ENCODE data around the gene GABRB3. TPM values are rescaled to one million over a fixed set of nuclear protein-coding genes. Genes with fewer than 3 reads are reported as not detected.

Gene GABRB3
- total RNA-seq, 4 donors from 2014 or later, result 0.67 to 3.2 (median 2.2) TPM

DNA sequence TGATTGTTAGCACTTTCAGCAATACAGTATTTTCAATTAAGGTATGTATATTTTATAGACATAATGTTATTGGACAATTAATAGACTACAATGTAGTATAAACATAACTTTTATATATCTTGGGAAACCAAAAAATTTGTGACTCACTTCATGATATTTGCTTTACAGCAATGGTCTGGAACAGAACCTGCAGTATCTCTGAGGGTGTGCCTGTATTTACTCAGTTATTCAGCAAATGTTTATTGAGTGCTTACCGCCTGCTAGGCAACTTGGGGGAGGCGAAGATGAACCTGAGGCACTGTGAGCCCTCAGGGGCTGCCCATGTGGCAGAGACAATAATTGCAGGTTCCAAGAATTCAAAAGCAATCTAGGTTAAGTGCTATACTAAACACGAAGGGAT is 144.8 kb downstream of the GABRB3 start:
- Histone ChIP-seq H3K36me3 (no peaks in the 10 kb centered on the region), H3K4me1 (no peaks in the 10 kb centered on the region), H3K9me3 (no peaks in the 10 kb centered on the region), H3K27ac (no peak overlapping the region), H3K4me3 (no peak overlapping the region), H3K27me3 (no peaks in the 10 kb centered on the region)
- no peak for DNase-seq
- TF ChIP-seq, protein P1, sequence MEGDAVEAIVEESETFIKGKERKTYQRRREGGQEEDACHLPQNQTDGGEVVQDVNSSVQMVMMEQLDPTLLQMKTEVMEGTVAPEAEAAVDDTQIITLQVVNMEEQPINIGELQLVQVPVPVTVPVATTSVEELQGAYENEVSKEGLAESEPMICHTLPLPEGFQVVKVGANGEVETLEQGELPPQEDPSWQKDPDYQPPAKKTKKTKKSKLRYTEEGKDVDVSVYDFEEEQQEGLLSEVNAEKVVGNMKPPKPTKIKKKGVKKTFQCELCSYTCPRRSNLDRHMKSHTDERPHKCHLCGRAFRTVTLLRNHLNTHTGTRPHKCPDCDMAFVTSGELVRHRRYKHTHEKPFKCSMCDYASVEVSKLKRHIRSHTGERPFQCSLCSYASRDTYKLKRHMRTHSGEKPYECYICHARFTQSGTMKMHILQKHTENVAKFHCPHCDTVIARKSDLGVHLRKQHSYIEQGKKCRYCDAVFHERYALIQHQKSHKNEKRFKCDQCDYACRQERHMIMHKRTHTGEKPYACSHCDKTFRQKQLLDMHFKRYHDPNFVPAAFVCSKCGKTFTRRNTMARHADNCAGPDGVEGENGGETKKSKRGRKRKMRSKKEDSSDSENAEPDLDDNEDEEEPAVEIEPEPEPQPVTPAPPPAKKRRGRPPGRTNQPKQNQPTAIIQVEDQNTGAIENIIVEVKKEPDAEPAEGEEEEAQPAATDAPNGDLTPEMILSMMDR (IDR thresholded peaks at IDR 0.05), result peak in 1 of 6 experiments; percentile 6
- TF ChIP-seq POLR2A (IDR thresholded peaks at IDR 0.05), result no peak

DNA sequence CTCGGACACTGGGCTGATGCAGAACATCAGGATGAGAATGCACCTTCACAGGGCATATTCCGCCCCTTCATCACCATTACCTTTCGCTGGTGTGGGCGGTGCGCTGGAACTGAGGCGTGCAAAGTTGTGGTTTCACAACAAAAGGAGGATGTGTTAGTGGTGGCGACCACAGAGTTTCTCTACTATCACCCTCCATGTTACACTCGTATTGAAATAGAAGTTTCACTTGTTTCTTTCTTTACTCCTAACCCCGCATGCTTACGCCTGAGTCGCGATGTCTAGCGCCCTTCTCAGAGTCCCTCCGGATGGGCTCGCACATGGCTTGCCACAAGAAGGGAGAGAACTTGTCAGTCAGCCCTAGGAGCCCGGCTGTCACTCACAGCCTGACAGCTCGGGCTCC is 148.7 kb downstream of the GABRB3 start:
- no peak for DNase-seq
- Histone ChIP-seq H3K4me3 (no peak overlapping the region), H3K4me1 (no peaks in the 10 kb centered on the region), H3K9me3 (no peaks in the 10 kb centered on the region), H3K27ac (no peak overlapping the region), H3K27me3 (no peaks in the 10 kb centered on the region), H3K36me3 (no peaks in the 10 kb centered on the region)
- TF ChIP-seq, protein P1 (IDR thresholded peaks at IDR 0.05), result no peak
- no peak for TF ChIP-seq POLR2A (IDR thresholded peaks at IDR 0.05)

DNA sequence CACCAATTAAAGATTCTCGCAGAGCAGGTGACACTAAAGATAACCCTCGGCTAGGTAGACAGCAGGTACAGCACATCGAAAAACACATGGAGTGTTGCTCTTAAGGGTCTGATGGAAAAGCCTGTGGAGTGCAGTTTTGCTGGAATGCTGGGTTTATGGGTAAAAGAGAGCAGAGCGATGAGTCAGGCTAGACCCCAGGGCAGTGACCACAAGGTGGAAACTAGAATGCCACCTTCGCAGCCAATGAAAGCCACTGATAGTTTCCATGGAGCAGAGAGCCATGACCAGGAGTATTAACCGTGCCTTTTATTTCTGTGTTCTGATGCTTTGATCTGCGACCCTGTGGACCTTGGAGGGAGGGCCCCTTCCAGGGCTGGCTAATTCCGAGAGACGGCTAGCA is 149.8 kb downstream of the GABRB3 start:
- H3K27me3 ChIP-seq, result no peaks in the 10 kb centered on the region
- no peaks in the 10 kb centered on the region for H3K36me3 ChIP-seq
- H3K4me1 ChIP-seq, result no peaks in the 10 kb centered on the region
- no peaks in the 10 kb centered on the region for H3K9me3 ChIP-seq
- no peak overlapping the region for H3K4me3 ChIP-seq
- DNase-seq, result no peak
- no peak overlapping the region for H3K27ac ChIP-seq
- TF ChIP-seq, protein P1 (IDR thresholded peaks at IDR 0.05), result no peak
- no peak for TF ChIP-seq POLR2A (IDR thresholded peaks at IDR 0.05)

DNA sequence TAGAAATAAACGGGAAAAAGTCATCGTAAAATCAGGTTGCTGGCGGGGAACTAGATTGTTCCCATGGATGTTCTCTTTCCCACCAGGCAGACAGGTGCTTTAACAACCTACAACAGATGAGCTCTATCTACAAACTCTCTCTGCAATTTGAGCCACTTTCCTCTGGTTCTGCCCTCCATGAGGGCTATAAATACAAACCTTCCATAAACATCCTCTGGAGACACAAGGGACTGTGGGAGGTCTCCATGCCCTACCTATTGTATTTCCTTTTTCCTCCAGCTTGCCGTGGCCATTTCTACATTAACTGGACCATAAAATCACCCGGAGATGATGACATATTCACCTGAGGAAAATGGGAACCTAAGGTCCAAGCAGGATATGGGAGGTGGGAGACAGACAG is 151.1 kb downstream of the GABRB3 start:
- DNase-seq, result no peak
- Histone ChIP-seq H3K36me3 (no peaks in the 10 kb centered on the region), H3K27ac (no peak overlapping the region), H3K4me1 (no peaks in the 10 kb centered on the region), H3K27me3 (no peaks in the 10 kb centered on the region), H3K9me3 (no peaks in the 10 kb centered on the region), H3K4me3 (no peak overlapping the region)
- TF ChIP-seq, protein P1 (IDR thresholded peaks at IDR 0.05), result no peak
- no peak for TF ChIP-seq POLR2A (IDR thresholded peaks at IDR 0.05)

DNA sequence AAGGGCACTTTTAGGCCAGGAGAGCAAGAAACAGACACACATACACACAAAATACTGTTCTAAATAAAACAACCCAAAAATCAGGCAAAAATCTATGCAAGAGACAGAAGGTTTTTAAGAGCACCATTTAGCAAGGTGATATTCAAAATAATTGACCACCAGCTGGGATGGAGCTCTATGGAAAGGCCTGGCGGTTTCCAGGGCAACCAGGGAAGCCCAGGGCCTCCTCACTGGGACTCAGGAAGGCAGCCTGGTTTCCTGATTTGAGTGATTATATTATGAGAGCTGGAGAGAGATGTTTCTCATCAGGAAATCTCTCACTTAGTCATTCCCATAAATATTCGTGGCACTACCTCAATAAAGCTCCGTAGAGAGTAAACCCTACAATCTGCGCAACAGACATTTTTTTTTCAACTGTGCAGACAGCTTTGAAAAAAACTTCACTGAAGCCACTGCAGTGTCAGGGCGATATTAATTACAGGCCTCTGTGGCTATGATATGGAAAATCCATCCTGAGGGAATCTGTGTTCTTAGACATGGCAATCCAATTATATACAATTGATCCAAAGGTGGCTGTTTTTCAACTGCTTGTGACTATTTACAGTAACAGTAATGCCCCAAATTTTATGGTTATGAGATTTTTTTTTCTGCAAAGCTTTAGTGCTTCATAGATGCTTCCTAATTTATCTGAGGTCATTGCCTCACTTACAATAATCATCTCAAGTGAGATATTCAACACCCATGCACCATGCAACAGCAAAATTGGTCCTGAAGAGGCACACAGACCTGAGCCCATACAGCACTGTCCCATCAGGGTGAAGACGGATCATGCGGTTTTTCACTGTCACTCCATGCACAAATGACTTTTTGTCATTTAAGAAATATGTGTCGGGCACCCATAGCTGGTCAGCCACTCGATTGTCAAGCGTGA is 152.1 kb downstream of the GABRB3 start:
- TF ChIP-seq, protein P1 (IDR thresholded peaks at IDR 0.05), result no peak
- TF ChIP-seq POLR2A (IDR thresholded peaks at IDR 0.05), result no peak

More for the DNA sequence above, 152.1 kb downstream of the GABRB3 start:
- no peak overlapping the region for H3K4me3 ChIP-seq
- DNase-seq, result no peak
- H3K27me3 ChIP-seq, result no peaks in the 10 kb centered on the region
- H3K36me3 ChIP-seq, result no peaks in the 10 kb centered on the region
- H3K27ac ChIP-seq, result no peak overlapping the region
- no peaks in the 10 kb centered on the region for H3K9me3 ChIP-seq
- no peaks in the 10 kb centered on the region for H3K4me1 ChIP-seq

Data from Peyer's patch (tissue), 4 donors.